GM12875 (cell line): ENCODE results near the gene DENND1B.

Experiments used
- H3K4me3 ChIP-seq: one replicate; pipeline ENCODE4 v1.5.1; 2011; ENCODE audit warnings: low read depth, low read length, control low read depth
- TF ChIP-seq, protein P1 (sequence below): IDR thresholded peaks from 2 replicates; pipeline ENCODE4 v1.5.1; 2011; ENCODE audit warnings: low read depth, mild to moderate bottlenecking, control low read depth, inconsistent platforms, low read length, moderate library complexity, borderline replicate concordance; ENCODE audit not compliant: insufficient read depth

DENND1B gene

DNA sequence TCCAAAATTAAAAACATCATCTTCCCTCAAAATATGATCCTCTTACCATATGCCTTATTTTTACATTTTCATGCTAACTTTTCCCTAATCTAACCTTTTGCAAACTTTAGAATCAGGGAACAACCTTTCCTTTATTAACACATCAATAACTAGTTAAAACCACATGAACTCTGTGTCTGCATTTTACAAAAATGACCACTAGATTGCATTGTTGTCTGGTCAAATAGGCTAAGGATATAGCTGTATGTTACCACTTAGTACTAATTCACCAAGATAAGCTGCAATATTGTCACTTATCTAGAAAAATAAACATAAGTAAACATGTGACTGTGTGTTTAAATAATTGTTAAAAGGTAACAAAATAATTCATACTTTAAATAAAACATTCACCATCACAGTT, 82.3 kb downstream of the DENND1B start:
- TF ChIP-seq, protein P1, sequence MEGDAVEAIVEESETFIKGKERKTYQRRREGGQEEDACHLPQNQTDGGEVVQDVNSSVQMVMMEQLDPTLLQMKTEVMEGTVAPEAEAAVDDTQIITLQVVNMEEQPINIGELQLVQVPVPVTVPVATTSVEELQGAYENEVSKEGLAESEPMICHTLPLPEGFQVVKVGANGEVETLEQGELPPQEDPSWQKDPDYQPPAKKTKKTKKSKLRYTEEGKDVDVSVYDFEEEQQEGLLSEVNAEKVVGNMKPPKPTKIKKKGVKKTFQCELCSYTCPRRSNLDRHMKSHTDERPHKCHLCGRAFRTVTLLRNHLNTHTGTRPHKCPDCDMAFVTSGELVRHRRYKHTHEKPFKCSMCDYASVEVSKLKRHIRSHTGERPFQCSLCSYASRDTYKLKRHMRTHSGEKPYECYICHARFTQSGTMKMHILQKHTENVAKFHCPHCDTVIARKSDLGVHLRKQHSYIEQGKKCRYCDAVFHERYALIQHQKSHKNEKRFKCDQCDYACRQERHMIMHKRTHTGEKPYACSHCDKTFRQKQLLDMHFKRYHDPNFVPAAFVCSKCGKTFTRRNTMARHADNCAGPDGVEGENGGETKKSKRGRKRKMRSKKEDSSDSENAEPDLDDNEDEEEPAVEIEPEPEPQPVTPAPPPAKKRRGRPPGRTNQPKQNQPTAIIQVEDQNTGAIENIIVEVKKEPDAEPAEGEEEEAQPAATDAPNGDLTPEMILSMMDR: no peak
- H3K4me3 ChIP-seq: no peak overlapping the region

DNA sequence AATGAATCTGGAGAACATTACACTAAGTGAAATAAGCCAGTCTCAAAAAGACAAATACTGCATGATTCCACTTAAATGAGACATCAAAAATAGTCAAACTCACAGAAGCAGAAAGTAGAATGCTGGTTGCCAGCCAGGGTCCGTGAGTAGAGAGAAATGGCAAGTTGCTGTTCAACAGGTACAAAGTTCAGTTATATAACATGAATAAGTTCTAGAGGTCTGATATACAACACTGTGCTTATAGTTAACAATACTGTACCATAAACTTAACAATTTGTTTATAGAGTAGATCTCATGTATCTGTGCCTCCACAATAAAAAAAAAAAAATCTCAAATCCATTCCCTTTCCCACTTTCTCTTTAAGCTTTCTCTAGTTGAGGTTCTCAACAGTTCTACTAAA, 83.5 kb downstream of the DENND1B start:
- H3K4me3 ChIP-seq: no peak overlapping the region
- TF ChIP-seq, protein P1: no peak

DNA sequence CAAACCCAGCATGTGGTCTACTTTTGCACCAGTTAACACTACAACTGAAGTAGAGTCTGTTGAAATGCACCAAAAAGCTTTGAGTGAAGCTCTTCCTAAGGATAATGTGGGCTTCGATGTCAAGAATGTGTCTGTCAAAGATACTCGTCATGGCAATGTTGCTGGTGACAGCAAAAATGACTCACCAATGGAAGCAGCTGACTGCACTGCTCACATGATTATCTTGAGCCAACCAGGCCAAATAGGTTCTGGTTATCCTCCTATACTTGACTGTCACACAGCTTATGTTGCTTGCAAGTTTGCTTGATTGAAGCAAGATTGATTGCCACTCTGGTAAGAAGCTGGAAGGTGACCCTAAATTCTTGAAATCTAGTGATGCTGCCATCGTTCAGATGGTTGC, 85.2 kb downstream of the DENND1B start:
- no peak overlapping the region for H3K4me3 ChIP-seq
- TF ChIP-seq, protein P1: no peak

GRCh38 chr1:197688233-197688632, 87.0 kb downstream of the DENND1B start:
- no peak overlapping the region for H3K4me3 ChIP-seq
- TF ChIP-seq, protein P1: no peak

GRCh38 chr1:197686702-197687355, 88.5 kb downstream of the DENND1B start:
- TF ChIP-seq, protein P1: no peak
- H3K4me3 ChIP-seq: no peak overlapping the region

GRCh38 chr1:197686231-197686630, 89.0 kb downstream of the DENND1B start:
- no peak overlapping the region for H3K4me3 ChIP-seq

GRCh38 chr1:197685785-197686184, 89.5 kb downstream of the DENND1B start:
- TF ChIP-seq, protein P1: no peak

More at GRCh38 chr1:197686231-197686630, 89.0 kb downstream of the DENND1B start:
- TF ChIP-seq, protein P1: no peak

More at GRCh38 chr1:197685785-197686184, 89.5 kb downstream of the DENND1B start:
- H3K4me3 ChIP-seq: no peak overlapping the region
